Peyer's patch (tissue), 4 donors: ENCODE data around the gene AKTIP. TPM values are rescaled to one million over a fixed set of nuclear protein-coding genes. Genes with fewer than 3 reads are reported as not detected.

Experiments used
- DNase-seq, 3 donors: peaks; one replicate each; pipeline ENCODE4 v3.0.0-alpha.2; 2017 to 2019
- H3K27ac ChIP-seq, 4 donors: fragments of 200-600 bp; sonication (generic); one replicate each; pipeline ENCODE4 v1.5.1; 2016 to 2019
- H3K27me3 ChIP-seq, 2 donors: fragments of 200-600 bp; sonication (generic); one replicate each; pipeline ENCODE4 v1.5.1; 2019
- H3K36me3 ChIP-seq, 3 donors: fragments of 200-600 bp; sonication (generic); one replicate each; pipeline ENCODE4 v1.5.1; 2016 to 2019
- H3K4me1 ChIP-seq, 4 donors: fragments of 200-600 bp; sonication (generic); one replicate each; pipeline ENCODE4 v1.5.1; 2016 to 2019
- H3K4me3 ChIP-seq, 4 donors: fragments of 200-600 bp; sonication (generic); 1 replicate in 3 of 4; 2 replicates in 1 of 4; pipeline ENCODE4 v1.5.1; 2016 to 2019; ENCODE audit warnings: mild to moderate bottlenecking in 1 of 4
- H3K9me3 ChIP-seq, 4 donors: fragments of 200-600 bp; sonication (generic); one replicate each; pipeline ENCODE4 v1.5.1; 2016 to 2019; ENCODE audit warnings: mild to moderate bottlenecking in 1 of 4
- POLR2A ChIP-seq, 2 donors: fragments of 450-650 bp; IDR thresholded peaks; one replicate each; pipeline ENCODE4 v1.5.1; 2017; ENCODE audit warnings: antibody characterized with exemption in 2 of 2, mild to moderate bottlenecking in 2 of 2, moderate library complexity in 2 of 2
- total RNA-seq, 4 donors: library from RNA; depleted of rRNA; stranded (reverse); fragments of >200 nt; gene quantifications; one replicate each; pipeline ENCODE4 v1.1.0, GENCODE V29; 2016
- TF ChIP-seq, protein P1 (sequence below), 6 experiments: fragments of 450-650 bp in 4 of 6; fragments of 200-600 bp in 2 of 6; sonication (generic) in 1 of 6; IDR thresholded peaks; one replicate each; pipeline ENCODE4 v1.5.1; 2017 to 2019; ENCODE audit warnings: antibody characterized with exemption in 6 of 6, mild to moderate bottlenecking in 3 of 6, moderate library complexity in 1 of 6

AKTIP gene
- 10 to 100 TPM; 34.6 to 83.5 (median 43.6) TPM for total RNA-seq

DNA sequence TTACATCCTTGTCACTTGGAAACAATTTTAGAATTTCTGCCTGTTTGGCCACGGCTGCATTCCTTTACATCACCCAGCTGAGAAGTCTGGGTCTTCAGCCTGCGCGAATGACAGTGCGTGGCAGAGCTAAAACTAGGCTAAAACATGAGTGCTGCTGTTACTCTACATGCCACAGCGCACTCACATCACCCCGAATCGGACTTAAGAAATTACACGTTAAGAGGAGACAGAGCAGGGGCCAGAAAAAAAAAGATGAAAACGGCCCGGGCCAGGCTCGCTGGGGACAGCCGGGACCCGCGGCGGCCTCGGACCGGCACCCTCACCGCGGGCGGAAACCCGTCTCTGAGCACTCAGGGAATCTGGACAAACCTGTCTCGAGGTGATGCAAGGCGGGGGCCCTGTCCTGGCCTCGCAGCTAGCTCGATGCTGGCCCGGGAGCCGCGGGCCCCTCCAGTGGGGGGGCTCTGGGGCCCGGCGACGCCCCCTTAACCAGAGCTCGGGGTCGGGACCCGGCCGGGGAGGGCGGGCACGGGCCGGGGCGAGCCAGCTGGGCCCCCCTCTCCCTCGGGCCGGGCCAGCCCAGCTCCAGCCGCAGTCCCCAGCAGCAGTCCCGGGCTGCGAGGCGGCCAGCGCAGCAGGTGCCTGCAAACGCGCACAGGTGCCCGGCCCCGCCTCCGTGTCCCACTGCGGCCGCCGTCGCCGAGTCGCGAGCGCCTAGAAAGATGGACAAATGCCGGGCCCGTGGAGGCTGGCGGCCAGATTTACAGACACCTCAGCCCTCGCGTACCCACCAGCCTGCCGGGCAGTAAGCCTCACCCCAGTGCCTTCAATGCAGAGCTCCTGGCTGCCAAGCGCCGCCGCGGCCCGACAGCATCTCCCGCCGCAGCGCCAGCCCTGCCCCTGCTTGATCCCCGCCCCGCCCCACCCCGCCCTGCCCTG lies at the start of gene AKTIP:
AKTIP (minus strand) TSS at position 879 of the 939 bp plus-strand sequence. CDS start 2,950 bp downstream, outside the sequence.
- Histone ChIP-seq H3K4me3 (peak within 1 kb of the TSS; percentile 80 to 99 (median 92)), H3K36me3 (peaks cover 0 to 10% (median 0%) of the 10 kb centered on the region in 3 donors), H3K27ac (peak within 1 kb of the TSS; percentile 90 to 97 (median 95)), H3K4me1 (peaks cover 0 to 39% (median 12%) of the 10 kb centered on the region in 4 donors), H3K27me3 (no peaks in the 10 kb centered on the region), H3K9me3 (no peaks in the 10 kb centered on the region)
- DNase-seq: peak; percentile 44 to 71 (median 68)
- TF ChIP-seq, protein P1, sequence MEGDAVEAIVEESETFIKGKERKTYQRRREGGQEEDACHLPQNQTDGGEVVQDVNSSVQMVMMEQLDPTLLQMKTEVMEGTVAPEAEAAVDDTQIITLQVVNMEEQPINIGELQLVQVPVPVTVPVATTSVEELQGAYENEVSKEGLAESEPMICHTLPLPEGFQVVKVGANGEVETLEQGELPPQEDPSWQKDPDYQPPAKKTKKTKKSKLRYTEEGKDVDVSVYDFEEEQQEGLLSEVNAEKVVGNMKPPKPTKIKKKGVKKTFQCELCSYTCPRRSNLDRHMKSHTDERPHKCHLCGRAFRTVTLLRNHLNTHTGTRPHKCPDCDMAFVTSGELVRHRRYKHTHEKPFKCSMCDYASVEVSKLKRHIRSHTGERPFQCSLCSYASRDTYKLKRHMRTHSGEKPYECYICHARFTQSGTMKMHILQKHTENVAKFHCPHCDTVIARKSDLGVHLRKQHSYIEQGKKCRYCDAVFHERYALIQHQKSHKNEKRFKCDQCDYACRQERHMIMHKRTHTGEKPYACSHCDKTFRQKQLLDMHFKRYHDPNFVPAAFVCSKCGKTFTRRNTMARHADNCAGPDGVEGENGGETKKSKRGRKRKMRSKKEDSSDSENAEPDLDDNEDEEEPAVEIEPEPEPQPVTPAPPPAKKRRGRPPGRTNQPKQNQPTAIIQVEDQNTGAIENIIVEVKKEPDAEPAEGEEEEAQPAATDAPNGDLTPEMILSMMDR (IDR thresholded peaks at IDR 0.05): peak in 1 of 6 experiments; percentile 7
- peak; percentile 50 to 70 for TF ChIP-seq POLR2A (IDR thresholded peaks at IDR 0.05)

DNA sequence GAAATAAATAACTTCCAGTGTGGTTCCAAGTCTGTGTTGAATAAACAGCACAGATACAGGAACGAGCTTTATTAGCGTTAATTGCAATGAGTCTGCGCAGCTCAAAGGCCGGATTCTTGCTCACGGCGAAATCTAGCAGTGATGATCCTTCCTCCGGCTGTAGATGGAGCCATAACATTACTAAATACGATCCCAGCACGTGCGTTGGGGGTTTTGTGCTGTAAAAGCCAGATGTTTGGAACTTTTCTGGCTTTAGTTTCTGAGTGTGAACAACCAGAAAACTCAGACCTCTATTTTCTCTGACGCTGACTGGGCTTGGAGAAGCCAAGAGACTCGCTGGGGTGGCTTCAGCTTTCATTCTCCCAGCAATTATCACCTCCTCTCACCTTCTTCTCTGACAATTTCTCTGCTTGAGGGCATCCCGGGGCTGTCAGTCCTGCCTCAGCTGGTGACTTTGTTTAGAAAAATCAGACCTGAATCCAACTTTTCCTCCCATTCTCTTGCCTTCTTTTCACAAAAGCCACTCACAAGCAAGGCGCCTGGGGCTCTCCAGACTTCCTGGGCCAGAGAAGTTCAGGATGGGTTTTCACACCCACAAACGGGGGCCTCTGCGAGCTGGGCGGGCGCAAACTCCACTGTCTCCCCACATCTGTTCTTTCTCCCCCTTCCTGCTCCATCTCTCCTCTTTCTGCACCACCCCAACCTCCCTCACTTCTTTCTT lies 47.1 kb upstream of the AKTIP start:
- Histone ChIP-seq H3K4me1 (peaks cover 0 to 5% (median 0%) of the 10 kb centered on the region in 4 donors), H3K36me3 (no peaks in the 10 kb centered on the region), H3K9me3 (no peaks in the 10 kb centered on the region), H3K27ac (no peak overlapping the region), H3K27me3 (no peaks in the 10 kb centered on the region), H3K4me3 (no peak overlapping the region)
- TF ChIP-seq POLR2A (IDR thresholded peaks at IDR 0.05): no peak
- TF ChIP-seq, protein P1 (IDR thresholded peaks at IDR 0.05): peak in 5 of 6 experiments; percentile 40 to 72 (median 70)
- DNase-seq: peak in 2 of 3 donors; percentile 42 to 73

- Histone ChIP-seq H3K27ac (no peak overlapping the region), H3K4me1 (peaks cover 0 to 5% (median 0%) of the 10 kb centered on the region in 4 donors), H3K4me3 (no peak overlapping the region), H3K27me3 (no peaks in the 10 kb centered on the region), H3K36me3 (no peaks in the 10 kb centered on the region), H3K9me3 (no peaks in the 10 kb centered on the region)
- no peak for TF ChIP-seq POLR2A (IDR thresholded peaks at IDR 0.05)
- TF ChIP-seq, protein P1 (IDR thresholded peaks at IDR 0.05): peak in 1 of 6 experiments; percentile 8
- no peak for DNase-seq
Measured at GRCh38 chr16:53546988-53547391, 44.0 kb upstream of the AKTIP start.

DNA sequence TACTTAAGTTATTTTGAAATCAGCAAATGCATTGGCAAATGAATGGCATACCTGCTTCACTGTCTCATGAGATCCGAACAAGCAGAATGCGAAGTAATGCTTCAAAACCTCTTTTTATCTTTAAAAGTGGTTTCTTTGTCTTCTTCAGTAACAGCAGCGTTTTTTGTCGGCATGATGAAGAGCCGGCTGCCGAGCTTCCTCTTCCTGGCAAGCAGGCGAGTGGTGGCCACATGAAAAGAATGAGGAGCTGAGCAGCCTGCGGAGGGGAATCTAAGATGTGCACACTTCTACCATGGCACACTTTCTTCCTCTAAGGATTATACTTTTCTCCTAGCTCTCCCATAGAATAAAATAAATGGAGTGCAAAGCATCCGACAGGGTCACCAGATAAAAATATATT lies 42.4 kb upstream of the AKTIP start:
- H3K27ac ChIP-seq: no peak overlapping the region
- H3K9me3 ChIP-seq: no peaks in the 10 kb centered on the region
- DNase-seq: peak in 2 of 3 donors; percentile 42 to 56
- no peaks in the 10 kb centered on the region for H3K27me3 ChIP-seq
- TF ChIP-seq POLR2A (IDR thresholded peaks at IDR 0.05): no peak
- TF ChIP-seq, protein P1 (IDR thresholded peaks at IDR 0.05): no peak
- peaks cover 0 to 5% (median 0%) of the 10 kb centered on the region in 4 donors for H3K4me1 ChIP-seq
- H3K4me3 ChIP-seq: no peak overlapping the region
- no peaks in the 10 kb centered on the region for H3K36me3 ChIP-seq

DNA sequence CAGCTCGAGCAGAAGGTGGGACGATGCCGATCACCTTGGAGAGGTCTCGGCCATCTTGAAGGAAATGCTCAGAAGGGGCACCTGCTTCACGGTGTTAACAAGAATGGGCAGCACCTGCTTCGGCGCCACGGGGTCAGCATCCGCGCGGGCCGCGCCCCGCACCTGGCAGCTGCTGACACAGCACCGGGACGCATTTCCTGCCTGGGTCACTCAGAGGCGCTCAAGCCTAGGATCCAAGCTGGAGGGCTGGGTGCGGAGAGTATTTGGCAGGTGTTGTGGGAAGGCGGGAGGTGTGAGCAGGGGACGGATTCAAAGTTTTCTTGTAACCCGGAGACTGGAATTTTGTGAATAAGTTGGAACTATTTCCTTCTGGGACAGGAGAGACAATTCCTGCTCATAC lies 39.3 kb upstream of the AKTIP start:
- DNase-seq: no peak

More for the DNA sequence above, 39.3 kb upstream of the AKTIP start:
- H3K4me1 ChIP-seq: no peaks in the 10 kb centered on the region
- H3K27ac ChIP-seq: no peak overlapping the region
- H3K36me3 ChIP-seq: no peaks in the 10 kb centered on the region
- TF ChIP-seq, protein P1 (IDR thresholded peaks at IDR 0.05): no peak
- TF ChIP-seq POLR2A (IDR thresholded peaks at IDR 0.05): no peak
- no peak overlapping the region for H3K4me3 ChIP-seq
- H3K27me3 ChIP-seq: no peaks in the 10 kb centered on the region
- H3K9me3 ChIP-seq: no peaks in the 10 kb centered on the region
